ENCODE data around the gene ABHD1.

DNA sequence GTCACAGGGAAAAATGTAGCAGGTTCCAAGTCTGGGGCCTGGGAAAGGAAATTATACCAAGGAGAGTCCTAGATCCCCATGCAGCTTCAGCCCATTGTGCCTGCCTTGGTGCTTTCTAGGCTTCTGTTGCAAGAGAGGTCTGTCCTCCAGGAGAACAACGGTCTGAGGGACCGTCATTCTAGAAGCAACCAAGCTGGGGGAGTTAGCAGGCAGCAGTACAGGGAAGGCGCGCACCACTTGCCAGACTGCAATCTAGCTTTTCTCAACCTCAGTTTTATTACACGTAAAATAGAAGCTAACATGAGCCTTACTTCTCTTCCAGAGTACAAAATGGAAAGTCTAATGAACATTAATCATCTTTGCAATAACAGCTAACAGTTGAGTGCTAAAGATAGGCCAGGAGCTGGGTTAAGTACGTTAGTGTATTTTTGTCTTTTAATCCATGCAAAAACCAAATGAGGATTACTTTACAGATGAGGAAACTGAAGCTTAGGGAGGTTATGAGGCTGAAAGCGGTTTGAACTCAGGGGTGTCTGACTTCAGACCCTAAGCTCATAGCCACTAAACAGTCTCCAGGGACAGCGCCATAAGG is 27.1 kb downstream of the ABHD1 start:
- no peak for TF ChIP-seq SIN3A (IDR thresholded peaks at IDR 0.05; ENCODE audit: borderline replicate concordance, insufficient read depth, low read length)
- no peak for TF ChIP-seq TAF1 (IDR thresholded peaks at IDR 0.05; ENCODE audit: borderline replicate concordance, insufficient read depth, low read length)

Measured in PFSK-1 (cell line).